ENCODE results near the gene PTPRE.

DNA sequence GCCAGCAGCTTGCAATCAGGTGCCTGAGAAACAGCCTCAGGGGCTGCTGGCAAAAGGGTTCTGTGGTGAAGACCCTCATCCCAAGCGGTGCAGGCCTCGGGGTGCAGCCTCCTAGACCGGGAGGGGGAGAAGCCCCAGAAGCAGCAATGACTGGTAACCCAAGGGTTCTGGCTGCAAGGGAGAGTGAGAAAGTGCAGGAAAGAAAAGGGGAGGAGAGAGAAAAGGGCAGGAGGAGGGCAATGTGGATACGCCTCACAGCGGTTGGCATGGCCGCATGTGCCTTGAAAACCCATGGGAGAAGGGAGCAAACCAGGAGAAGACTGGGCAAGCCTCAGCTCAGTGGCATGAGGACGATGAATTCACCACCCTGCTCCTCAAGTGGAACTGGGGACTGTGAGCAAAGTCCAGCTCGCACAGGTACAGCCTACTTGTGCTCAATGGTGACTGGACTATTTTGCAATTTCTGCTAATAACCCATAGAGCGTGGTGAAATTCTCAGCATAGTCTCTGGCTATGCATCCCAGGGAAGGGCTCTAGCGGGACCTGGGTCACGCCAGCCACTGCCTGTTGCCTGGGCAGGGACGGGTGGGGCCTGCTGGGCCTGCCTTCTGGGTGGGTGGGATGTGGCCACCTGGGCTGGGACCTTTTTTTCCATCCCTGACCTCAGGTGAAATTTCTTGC, 20.4 kb upstream of the PTPRE start:
- TF ChIP-seq NFYB (IDR thresholded peaks at IDR 0.05; ENCODE audit: insufficient read depth, low read depth, low read length) (no peak), CEBPB (IDR thresholded peaks at IDR 0.05; ENCODE audit: borderline replicate concordance in 1 of 2, low read depth in 2 of 2, low read length in 2 of 2) (no peak), YY1 (IDR thresholded peaks at IDR 0.05; ENCODE audit: low read depth, low read length) (no peak)
- TF ChIP-seq, protein P1, sequence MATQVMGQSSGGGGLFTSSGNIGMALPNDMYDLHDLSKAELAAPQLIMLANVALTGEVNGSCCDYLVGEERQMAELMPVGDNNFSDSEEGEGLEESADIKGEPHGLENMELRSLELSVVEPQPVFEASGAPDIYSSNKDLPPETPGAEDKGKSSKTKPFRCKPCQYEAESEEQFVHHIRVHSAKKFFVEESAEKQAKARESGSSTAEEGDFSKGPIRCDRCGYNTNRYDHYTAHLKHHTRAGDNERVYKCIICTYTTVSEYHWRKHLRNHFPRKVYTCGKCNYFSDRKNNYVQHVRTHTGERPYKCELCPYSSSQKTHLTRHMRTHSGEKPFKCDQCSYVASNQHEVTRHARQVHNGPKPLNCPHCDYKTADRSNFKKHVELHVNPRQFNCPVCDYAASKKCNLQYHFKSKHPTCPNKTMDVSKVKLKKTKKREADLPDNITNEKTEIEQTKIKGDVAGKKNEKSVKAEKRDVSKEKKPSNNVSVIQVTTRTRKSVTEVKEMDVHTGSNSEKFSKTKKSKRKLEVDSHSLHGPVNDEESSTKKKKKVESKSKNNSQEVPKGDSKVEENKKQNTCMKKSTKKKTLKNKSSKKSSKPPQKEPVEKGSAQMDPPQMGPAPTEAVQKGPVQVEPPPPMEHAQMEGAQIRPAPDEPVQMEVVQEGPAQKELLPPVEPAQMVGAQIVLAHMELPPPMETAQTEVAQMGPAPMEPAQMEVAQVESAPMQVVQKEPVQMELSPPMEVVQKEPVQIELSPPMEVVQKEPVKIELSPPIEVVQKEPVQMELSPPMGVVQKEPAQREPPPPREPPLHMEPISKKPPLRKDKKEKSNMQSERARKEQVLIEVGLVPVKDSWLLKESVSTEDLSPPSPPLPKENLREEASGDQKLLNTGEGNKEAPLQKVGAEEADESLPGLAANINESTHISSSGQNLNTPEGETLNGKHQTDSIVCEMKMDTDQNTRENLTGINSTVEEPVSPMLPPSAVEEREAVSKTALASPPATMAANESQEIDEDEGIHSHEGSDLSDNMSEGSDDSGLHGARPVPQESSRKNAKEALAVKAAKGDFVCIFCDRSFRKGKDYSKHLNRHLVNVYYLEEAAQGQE (IDR thresholded peaks at IDR 0.05; ENCODE audit: low read depth, low read length): no peak
- TF ChIP-seq, protein P2, sequence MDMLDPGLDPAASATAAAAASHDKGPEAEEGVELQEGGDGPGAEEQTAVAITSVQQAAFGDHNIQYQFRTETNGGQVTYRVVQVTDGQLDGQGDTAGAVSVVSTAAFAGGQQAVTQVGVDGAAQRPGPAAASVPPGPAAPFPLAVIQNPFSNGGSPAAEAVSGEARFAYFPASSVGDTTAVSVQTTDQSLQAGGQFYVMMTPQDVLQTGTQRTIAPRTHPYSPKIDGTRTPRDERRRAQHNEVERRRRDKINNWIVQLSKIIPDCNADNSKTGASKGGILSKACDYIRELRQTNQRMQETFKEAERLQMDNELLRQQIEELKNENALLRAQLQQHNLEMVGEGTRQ (IDR thresholded peaks at IDR 0.05; ENCODE audit: borderline replicate concordance, low read depth, low read length): no peak
